Measurements from ENCODE around the gene SURF6. TPM values are rescaled to one million over a fixed set of nuclear protein-coding genes. Genes with fewer than 3 reads are reported as not detected.

Gene SURF6
- total and polyA plus RNA-seq, 2 of the 8 experiments (the other 6 are each of a cell fraction or from before 2014, with no cell fraction given): 6.1 to 23.7 TPM

GRCh38 chr9:133334161-133334560, 1.8 kb downstream of the SURF6 start (continued):
- no peak for TF ChIP-seq YY1 (IDR thresholded peaks at IDR 0.05; ENCODE audit: low read depth, low read length)
